A549 (cell line): Measurements from ENCODE around the gene UTF1. TPM values are rescaled to one million over a fixed set of nuclear protein-coding genes. Genes with fewer than 3 reads are reported as not detected.
A peak's percentile ranks its signal among the peaks of the same experiment; 100 is the strongest.

ENCODE experiments used
- ATAC-seq, 2 experiments: fragments of 200-7000 bp in 1 of 2; fragments of >200 bp in 1 of 2; cut with Nextera tagmentation in 1 of 2; cut with Tn5 transposase in 1 of 2; 3 replicates each; pipeline versions ENCODE4 v1.8.0 to v1.9.1; 2018 to 2020; ENCODE audit warnings: mild to moderate bottlenecking in 1 of 2, moderate library complexity in 1 of 2
- CTCF ChIA-PET: fragments of 300-600 bp; sonication (Branson Sonifier 250); formaldehyde crosslinking; extraction: SDS; loops from one replicate; lab custom pipeline; 2021; ENCODE audit warnings: antibody characterized with exemption, inconsistent platforms; lab: Yijun Ruan, JAX
- POLR2A ChIA-PET: fragments of 350-600 bp; formaldehyde crosslinking; extraction: SDS; loops from one replicate; lab custom pipeline; 2021; ENCODE audit warnings: antibody characterized with exemption, inconsistent platforms; lab: Yijun Ruan, JAX
- DNase-seq, 2 experiments: peaks; one replicate each; pipeline versions ENCODE4 v3.0.0 to v3.0.0-alpha.2; 2011 to 2016; ENCODE audit warnings: low read depth in 1 of 2, low spot score in 1 of 2
- FAIRE-seq: peaks from 2 replicates; lab custom pipeline; 2011; peaks lifted over from hg19 to GRCh38; lab: Jason Lieb, UNC
- H3K27ac ChIP-seq, 2 experiments: fragments of >200 bp; sonication (Bioruptor Twin); formaldehyde crosslinking; 3 replicates each; pipeline ENCODE4 v1.5.1; 2016 to 2017
- H3K4me1 ChIP-seq: fragments of >200 bp; sonication (Bioruptor Twin); formaldehyde crosslinking; 3 replicates; pipeline ENCODE4 v1.6.1; 2016
- H3K4me2 ChIP-seq: fragments of >200 bp; sonication (Bioruptor Twin); formaldehyde crosslinking; 3 replicates; pipeline ENCODE4 v1.6.1; 2016
- H3K4me3 ChIP-seq: fragments of >200 bp; sonication (Bioruptor Twin); formaldehyde crosslinking; 3 replicates; pipeline ENCODE4 v1.5.1; 2016
- H3K9me3 ChIP-seq: fragments of >200 bp; sonication (Bioruptor Twin); formaldehyde crosslinking; 3 replicates; pipeline ENCODE4 v1.6.1; 2016
- ATOH8 ChIP-seq: fragments of 250-450 bp; sonication (Bioruptor Pico); IDR thresholded peaks from 2 replicates; pipeline ENCODE4 v1.5.0; 2020; ENCODE audit warnings: low read depth, mild to moderate bottlenecking, moderate library complexity
- BHLHE40 ChIP-seq: IDR thresholded peaks from 2 replicates; pipeline ENCODE4 v1.6.1; 2012; ENCODE audit warnings: low read depth, low read length, inconsistent platforms
- CEBPB ChIP-seq, 2 experiments: fragments of >200 bp in 1 of 2; sonication (Bioruptor Twin) in 1 of 2; formaldehyde crosslinking in 1 of 2; IDR thresholded peaks; 2 replicates each; pipeline ENCODE4 v1.6.1; 2012 to 2016
- CHD2 ChIP-seq: fragments of 150-350 bp; IDR thresholded peaks from 2 replicates; pipeline ENCODE4 v1.6.1; 2014; ENCODE audit warnings: low read length; ENCODE audit not compliant: partially characterized antibody
- CHD4 ChIP-seq: fragments of 200-600 bp; sonication (generic); IDR thresholded peaks from 2 replicates; pipeline ENCODE4 v1.6.1; 2016; ENCODE audit warnings: antibody characterized with exemption, mild to moderate bottlenecking, borderline replicate concordance
- CTCF ChIP-seq: fragments of >200 bp; sonication (Bioruptor Twin); formaldehyde crosslinking; IDR thresholded peaks from 3 replicates; pipeline ENCODE4 v1.5.1; 2016
- ELK1 ChIP-seq: fragments of 150-350 bp; IDR thresholded peaks from 2 replicates; pipeline ENCODE4 v1.6.1; 2014; ENCODE audit warnings: low read depth, mild to moderate bottlenecking, low read length
- FOSB ChIP-seq: fragments of 250-450 bp; sonication (Bioruptor Pico); IDR thresholded peaks from 2 replicates; pipeline ENCODE4 v1.5.0; 2020; ENCODE audit warnings: mild to moderate bottlenecking, moderate library complexity
- HES2 ChIP-seq: fragments of >200 bp; sonication (Bioruptor Twin); formaldehyde crosslinking; IDR thresholded peaks from 2 replicates; pipeline ENCODE4 v1.6.1; 2016
- HEYL ChIP-seq: fragments of 250-450 bp; sonication (Bioruptor Pico); IDR thresholded peaks from 2 replicates; pipeline ENCODE4 v1.8.0; 2021; ENCODE audit warnings: mild to moderate bottlenecking, moderate library complexity
- HMGXB4 ChIP-seq: fragments of 250-450 bp; sonication (Bioruptor Pico); IDR thresholded peaks from 2 replicates; pipeline ENCODE4 v1.5.0; 2021; ENCODE audit warnings: mild to moderate bottlenecking, moderate library complexity, borderline replicate concordance
- HOXA7 ChIP-seq: fragments of 250-450 bp; sonication (Bioruptor Pico); IDR thresholded peaks from 2 replicates; pipeline ENCODE4 v1.5.0; 2020; ENCODE audit warnings: mild to moderate bottlenecking, moderate library complexity
- HOXB13 ChIP-seq: fragments of 250-450 bp; sonication (Bioruptor Pico); IDR thresholded peaks from 2 replicates; pipeline ENCODE4 v1.5.0; 2020; ENCODE audit warnings: low read depth, mild to moderate bottlenecking, moderate library complexity
- JUNB ChIP-seq: fragments of >200 bp; sonication (Bioruptor Twin); formaldehyde crosslinking; IDR thresholded peaks from 2 replicates; pipeline ENCODE4 v1.6.1; 2016
- KDM5A ChIP-seq: fragments of 200-600 bp; sonication (generic); IDR thresholded peaks from 2 replicates; pipeline ENCODE4 v1.6.1; 2016; ENCODE audit warnings: antibody characterized with exemption, mild to moderate bottlenecking
- POLR2A ChIP-seq: IDR thresholded peaks from 2 replicates; pipeline ENCODE4 v1.6.1; 2012; ENCODE audit warnings: mild to moderate bottlenecking, low read length
- RARB ChIP-seq: fragments of 250-450 bp; sonication (Bioruptor Pico); IDR thresholded peaks from 2 replicates; pipeline ENCODE4 v1.8.0; 2021; ENCODE audit warnings: mild to moderate bottlenecking, moderate library complexity
- REST ChIP-seq: fragments of 200-600 bp; sonication (generic); IDR thresholded peaks from 2 replicates; pipeline ENCODE4 v1.6.1; 2016; ENCODE audit warnings: antibody characterized with exemption, mild to moderate bottlenecking, moderate library complexity
- RFX5 ChIP-seq: fragments of 450-650 bp; IDR thresholded peaks from 2 replicates; pipeline ENCODE4 v1.7.1; 2014; ENCODE audit warnings: antibody characterized with exemption, mild to moderate bottlenecking, moderate library complexity
- SREBF2 ChIP-seq: fragments of 450-650 bp; IDR thresholded peaks from 2 replicates; pipeline ENCODE4 v1.6.1; 2014; ENCODE audit warnings: mild to moderate bottlenecking, moderate library complexity
- TP53 ChIP-seq: fragments of 250-450 bp; sonication (Bioruptor Pico); IDR thresholded peaks from 2 replicates; pipeline ENCODE4 v1.5.0; 2021; ENCODE audit warnings: mild to moderate bottlenecking, moderate library complexity
- ZC3H11A ChIP-seq: fragments of 450-650 bp; IDR thresholded peaks from 2 replicates; pipeline ENCODE4 v1.6.1; 2014; ENCODE audit warnings: antibody characterized with exemption, mild to moderate bottlenecking
- ZFP36 ChIP-seq: fragments of 450-650 bp; IDR thresholded peaks from 2 replicates; pipeline ENCODE4 v1.6.1; 2014; ENCODE audit warnings: borderline replicate concordance; ENCODE audit not compliant: partially characterized antibody
- ZNF302 ChIP-seq: fragments of 250-450 bp; sonication (Bioruptor Pico); IDR thresholded peaks from 2 replicates; pipeline ENCODE4 v1.9.0; 2021; ENCODE audit warnings: inconsistent platforms, mild to moderate bottlenecking, moderate library complexity
- WGBS: methylation state at CpG from one replicate; pipeline ENCODE4 v1.1.6; 2017; ENCODE audit errors: missing lambda C conversion rate; 5-methylcytosine and 5-hydroxymethylcytosine counted together
- polyA plus RNA-seq, 4 experiments: library from polyadenylated mRNA; depleted of rRNA in 3 of 4; stranded (reverse); fragments of >200 nt; fragmentation: RNase III in 1 of 4; extraction: RNeasy Plus Mini Kit Qiagen cat#74134 plus additional on column Dnase treatment in 1 of 4; gene quantifications; 2 replicates in 3 of 4; 3 replicates in 1 of 4; pipeline ENCODE4 v1.2.3, GENCODE V29; 2011 to 2017

Gene UTF1
- polyA plus RNA-seq, 2 of the 4 experiments (the other 2 are of a cell fraction), result not detected

GRCh38 chr10:133182190-133182589, 47.8 kb upstream of the UTF1 start:
- no peak overlapping the region for H3K4me2 ChIP-seq
- H3K9me3 ChIP-seq, result 0 out of 3 replicates have a peak, but pooled peaks cover 5% of the 10 kb centered on the region
- no peak overlapping the region for H3K27ac ChIP-seq
- no peak for DNase-seq
- ATAC-seq, result peak in 1 of 2 experiments; percentile 14; a peak in 2 of 6 replicates
- FAIRE-seq, result no peak
- no peaks in the 10 kb centered on the region for H3K4me1 ChIP-seq
- H3K4me3 ChIP-seq, result no peak overlapping the region
- CTCF ChIA-PET, result no interaction called here
- 52% methylated on average over 9 of the region's 14 CpGs for WGBS
- POLR2A ChIA-PET, result no interaction called here
- TF ChIP-seq HOXA7 (CRISPR knock-in tag) (no peak), HEYL (CRISPR knock-in tag) (no peak), POLR2A (no peak), CHD2 (no peak), HOXB13 (CRISPR knock-in tag) (no peak), FOSB (CRISPR knock-in tag) (no peak), CEBPB (IDR thresholded peaks at IDR 0.05) (no peak), ATOH8 (CRISPR knock-in tag) (no peak), ZNF302 (CRISPR knock-in tag) (no peak), CHD4 (no peak), RFX5 (no peak), REST (no peak)
- TF ChIP-seq, all 56 proteins: peak for 0

GRCh38 chr10:133182791-133183645, 47.0 kb upstream of the UTF1 start:
- TF ChIP-seq JUNB, result no peak
- TF ChIP-seq ZC3H11A, result no peak
- no peak for TF ChIP-seq ELK1
- no peak for TF ChIP-seq ZFP36
- no peak for TF ChIP-seq RARB
- TF ChIP-seq RFX5, result no peak
- no peak for TF ChIP-seq SREBF2
- TF ChIP-seq KDM5A, result no peak
- TF ChIP-seq HES2, result no peak
- no peak for TF ChIP-seq TP53 (CRISPR knock-in tag)
- TF ChIP-seq HMGXB4, result no peak
- TF ChIP-seq BHLHE40, result no peak
- no peak for TF ChIP-seq CTCF
- Histone ChIP-seq H3K9me3 (no peaks in the 10 kb centered on the region), H3K4me2 (no peak overlapping the region), H3K27ac (no peak overlapping the region), H3K4me1 (no peaks in the 10 kb centered on the region), H3K4me3 (no peak overlapping the region)
- CTCF ChIA-PET, result no interaction called here
- no peak for FAIRE-seq
- POLR2A ChIA-PET, result no interaction called here
- ATAC-seq, result no peak
- 74% methylated on average over 59 of the region's 66 CpGs for WGBS
- DNase-seq, result no peak
